Measurements from ENCODE around the gene ITLN1.

Gene ITLN1

DNA sequence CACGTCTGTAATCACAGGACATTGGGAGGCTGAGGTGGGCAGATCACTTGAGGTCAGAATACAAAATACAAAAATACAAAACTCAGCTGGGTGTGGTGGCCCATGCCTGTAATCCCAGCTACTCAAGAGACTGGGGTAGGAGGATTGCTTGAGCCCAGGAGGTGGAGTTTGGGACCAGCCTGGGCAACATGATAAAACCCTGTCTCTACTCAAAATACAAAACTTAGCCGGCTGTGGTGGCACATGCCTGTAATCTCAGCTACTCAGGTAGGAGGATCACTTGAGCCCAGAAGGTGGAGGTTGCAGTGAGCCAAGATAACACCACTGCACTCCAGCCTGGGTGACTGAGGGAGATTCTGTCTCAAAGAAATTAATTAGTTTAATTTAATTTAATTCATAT, 6.5 kb upstream of the ITLN1 start:
- Histone ChIP-seq H4K20me1 (ENCODE audit: insufficient read depth, low read length) (no peaks in the 10 kb centered on the region), H3K36me3 (ENCODE audit: insufficient read depth, low read length) (no peaks in the 10 kb centered on the region), H3K27ac (ENCODE audit: low read length) (no peak overlapping the region), H3K9me3 (ENCODE audit: insufficient read depth, low read length, severe bottlenecking) (no peaks in the 10 kb centered on the region), H3K79me2 (ENCODE audit: insufficient read depth, low read length) (no peaks in the 10 kb centered on the region), H3K4me3 (ENCODE audit: low read depth in 1 of 2, low read length in 2 of 2) (no peak overlapping the region), H3K4me2 (ENCODE audit: insufficient read depth, low read length) (no peak overlapping the region), H2AFZ (ENCODE audit: low read depth, low read length) (no peak overlapping the region), H3K9ac (ENCODE audit: low read depth, low read length) (no peak overlapping the region), H3K27me3 (ENCODE audit: insufficient read depth, low read length, poor library complexity) (no peaks in the 10 kb centered on the region), H3K4me1 (ENCODE audit: insufficient read depth, low read length) (no peaks in the 10 kb centered on the region)
- DNase-seq: no peak
- ATAC-seq (ENCODE audit: insufficient read depth, low read depth): no peak
- no peak for TF ChIP-seq EZH2 (IDR thresholded peaks at IDR 0.05; ENCODE audit: borderline replicate concordance, low read depth, low read length, severe bottlenecking)
- TF ChIP-seq, protein P1, sequence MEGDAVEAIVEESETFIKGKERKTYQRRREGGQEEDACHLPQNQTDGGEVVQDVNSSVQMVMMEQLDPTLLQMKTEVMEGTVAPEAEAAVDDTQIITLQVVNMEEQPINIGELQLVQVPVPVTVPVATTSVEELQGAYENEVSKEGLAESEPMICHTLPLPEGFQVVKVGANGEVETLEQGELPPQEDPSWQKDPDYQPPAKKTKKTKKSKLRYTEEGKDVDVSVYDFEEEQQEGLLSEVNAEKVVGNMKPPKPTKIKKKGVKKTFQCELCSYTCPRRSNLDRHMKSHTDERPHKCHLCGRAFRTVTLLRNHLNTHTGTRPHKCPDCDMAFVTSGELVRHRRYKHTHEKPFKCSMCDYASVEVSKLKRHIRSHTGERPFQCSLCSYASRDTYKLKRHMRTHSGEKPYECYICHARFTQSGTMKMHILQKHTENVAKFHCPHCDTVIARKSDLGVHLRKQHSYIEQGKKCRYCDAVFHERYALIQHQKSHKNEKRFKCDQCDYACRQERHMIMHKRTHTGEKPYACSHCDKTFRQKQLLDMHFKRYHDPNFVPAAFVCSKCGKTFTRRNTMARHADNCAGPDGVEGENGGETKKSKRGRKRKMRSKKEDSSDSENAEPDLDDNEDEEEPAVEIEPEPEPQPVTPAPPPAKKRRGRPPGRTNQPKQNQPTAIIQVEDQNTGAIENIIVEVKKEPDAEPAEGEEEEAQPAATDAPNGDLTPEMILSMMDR (IDR thresholded peaks at IDR 0.05; ENCODE audit: borderline replicate concordance, extremely low read depth, low read length, poor library complexity, severe bottlenecking): no peak

DNA sequence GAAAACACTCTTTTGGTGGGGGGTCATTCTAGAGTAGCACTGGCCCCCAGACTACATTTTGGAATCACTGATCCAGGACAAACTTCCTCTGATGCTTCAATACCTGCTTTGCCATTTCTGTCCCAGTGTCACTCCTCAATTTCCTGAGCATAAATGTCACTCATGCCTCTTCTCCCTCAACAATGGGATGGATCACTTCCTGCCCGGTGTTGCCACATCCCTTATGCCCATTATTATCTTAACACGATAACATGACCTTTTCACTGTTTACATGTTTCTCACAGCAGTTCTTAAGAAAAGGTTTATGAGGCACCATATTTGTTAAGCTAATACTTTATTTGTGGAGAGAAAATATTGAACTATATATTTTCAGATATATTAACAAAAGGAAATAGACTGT, 3.9 kb upstream of the ITLN1 start:
- Histone ChIP-seq H3K27ac (ENCODE audit: low read length) (no peak overlapping the region), H3K79me2 (ENCODE audit: insufficient read depth, low read length) (no peaks in the 10 kb centered on the region), H2AFZ (ENCODE audit: low read depth, low read length) (no peak overlapping the region), H3K9ac (ENCODE audit: low read depth, low read length) (no peak overlapping the region), H3K4me3 (ENCODE audit: low read depth in 1 of 2, low read length in 2 of 2) (no peak overlapping the region), H3K9me3 (ENCODE audit: insufficient read depth, low read length, severe bottlenecking) (no peaks in the 10 kb centered on the region), H4K20me1 (ENCODE audit: insufficient read depth, low read length) (no peaks in the 10 kb centered on the region), H3K36me3 (ENCODE audit: insufficient read depth, low read length) (no peaks in the 10 kb centered on the region), H3K4me2 (ENCODE audit: insufficient read depth, low read length) (no peak overlapping the region), H3K4me1 (ENCODE audit: insufficient read depth, low read length) (no peaks in the 10 kb centered on the region), H3K27me3 (ENCODE audit: insufficient read depth, low read length, poor library complexity) (no peaks in the 10 kb centered on the region)
- ATAC-seq (ENCODE audit: insufficient read depth, low read depth) (no peak), DNase-seq (no peak)
- TF ChIP-seq, protein P1 (IDR thresholded peaks at IDR 0.05; ENCODE audit: borderline replicate concordance, extremely low read depth, low read length, poor library complexity, severe bottlenecking): no peak
- TF ChIP-seq EZH2 (IDR thresholded peaks at IDR 0.05; ENCODE audit: borderline replicate concordance, low read depth, low read length, severe bottlenecking): no peak

DNA sequence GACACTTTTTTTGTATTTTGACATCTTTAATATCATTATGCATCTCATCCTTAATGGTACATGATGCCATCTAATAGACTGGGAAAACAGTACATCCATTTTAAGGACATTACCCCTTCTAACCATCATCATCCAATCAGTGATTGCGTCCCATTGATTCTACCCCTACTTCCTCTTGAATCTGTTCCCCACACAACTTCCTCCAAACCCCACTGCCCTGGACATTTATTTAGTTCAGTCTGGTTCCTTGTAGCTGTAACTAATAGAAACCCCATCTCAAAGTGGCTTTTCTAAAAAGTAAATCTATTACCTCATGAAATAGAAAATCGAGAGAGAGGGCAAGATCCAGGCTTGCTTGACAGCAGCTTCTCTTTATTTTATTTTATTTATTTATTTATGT, 2.1 kb upstream of the ITLN1 start:
- no peak overlapping the region for H3K4me3 ChIP-seq (ENCODE audit: low read depth in 1 of 2, low read length in 2 of 2)
- H3K9ac ChIP-seq (ENCODE audit: low read depth, low read length): no peak overlapping the region
- TF ChIP-seq, protein P1 (IDR thresholded peaks at IDR 0.05; ENCODE audit: borderline replicate concordance, extremely low read depth, low read length, poor library complexity, severe bottlenecking): no peak
- TF ChIP-seq EZH2 (IDR thresholded peaks at IDR 0.05; ENCODE audit: borderline replicate concordance, low read depth, low read length, severe bottlenecking): no peak
- no peak overlapping the region for H2AFZ ChIP-seq (ENCODE audit: low read depth, low read length)
- H3K27me3 ChIP-seq (ENCODE audit: insufficient read depth, low read length, poor library complexity): no peaks in the 10 kb centered on the region
- DNase-seq: no peak
- no peaks in the 10 kb centered on the region for H3K79me2 ChIP-seq (ENCODE audit: insufficient read depth, low read length)
- H3K4me1 ChIP-seq (ENCODE audit: insufficient read depth, low read length): no peaks in the 10 kb centered on the region
- no peaks in the 10 kb centered on the region for H4K20me1 ChIP-seq (ENCODE audit: insufficient read depth, low read length)
- no peaks in the 10 kb centered on the region for H3K9me3 ChIP-seq (ENCODE audit: insufficient read depth, low read length, severe bottlenecking)
- H3K36me3 ChIP-seq (ENCODE audit: insufficient read depth, low read length): no peaks in the 10 kb centered on the region
- ATAC-seq (ENCODE audit: insufficient read depth, low read depth): no peak
- no peak overlapping the region for H3K4me2 ChIP-seq (ENCODE audit: insufficient read depth, low read length)
- no peak overlapping the region for H3K27ac ChIP-seq (ENCODE audit: low read length)

DNA sequence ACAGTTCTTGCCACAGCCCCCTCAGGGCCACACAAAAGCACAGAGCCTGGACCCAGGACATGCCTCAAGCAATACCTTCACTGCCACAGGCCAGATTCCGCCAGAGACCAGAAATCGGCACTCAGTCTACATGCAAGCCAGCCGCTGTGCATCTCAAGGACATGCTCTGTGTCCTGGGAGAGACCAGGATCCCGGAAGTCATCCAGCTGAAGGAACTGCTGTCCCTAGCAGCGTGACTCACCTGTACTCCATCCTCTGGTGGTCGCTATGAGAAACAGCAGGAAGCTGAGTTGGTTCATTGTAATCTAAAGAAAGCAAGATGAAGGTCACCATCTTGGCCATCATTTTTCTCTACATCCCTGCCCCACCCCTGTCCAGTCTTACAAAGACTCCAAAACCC, 401 bp downstream of the ITLN1 start:
- ATAC-seq (ENCODE audit: insufficient read depth, low read depth): peak; percentile 53; the same call in 1 of the 3 replicates
- no peak overlapping the region for H3K4me3 ChIP-seq (ENCODE audit: low read depth in 1 of 2, low read length in 2 of 2)
- H3K36me3 ChIP-seq (ENCODE audit: insufficient read depth, low read length): no peaks in the 10 kb centered on the region
- no peak overlapping the region for H3K9ac ChIP-seq (ENCODE audit: low read depth, low read length)
- H3K9me3 ChIP-seq (ENCODE audit: insufficient read depth, low read length, severe bottlenecking): no peaks in the 10 kb centered on the region
- no peaks in the 10 kb centered on the region for H3K79me2 ChIP-seq (ENCODE audit: insufficient read depth, low read length)
- no peak overlapping the region for H3K27ac ChIP-seq (ENCODE audit: low read length)
- no peak overlapping the region for H2AFZ ChIP-seq (ENCODE audit: low read depth, low read length)
- H4K20me1 ChIP-seq (ENCODE audit: insufficient read depth, low read length): no peaks in the 10 kb centered on the region
- DNase-seq: no peak
- H3K4me2 ChIP-seq (ENCODE audit: insufficient read depth, low read length): no peak overlapping the region
- TF ChIP-seq EZH2 (IDR thresholded peaks at IDR 0.05; ENCODE audit: borderline replicate concordance, low read depth, low read length, severe bottlenecking): no peak
- TF ChIP-seq, protein P1 (IDR thresholded peaks at IDR 0.05; ENCODE audit: borderline replicate concordance, extremely low read depth, low read length, poor library complexity, severe bottlenecking): peak; percentile 52
- no peaks in the 10 kb centered on the region for H3K27me3 ChIP-seq (ENCODE audit: insufficient read depth, low read length, poor library complexity)
- H3K4me1 ChIP-seq (ENCODE audit: insufficient read depth, low read length): no peaks in the 10 kb centered on the region
